ENCODE results near the gene ANGPTL2.

GRCh38 chr9:127158786-127159324 lies 36.4 kb upstream of the ANGPTL2 start:
- TF ChIP-seq CTCF (IDR thresholded peaks at IDR 0.05; ENCODE audit: borderline replicate concordance, extremely low read depth, low read length, poor library complexity, severe bottlenecking) (no peak), EZH2 (IDR thresholded peaks at IDR 0.05; ENCODE audit: borderline replicate concordance, low read depth, low read length, severe bottlenecking) (no peak)

Measured in DND-41 (cell line).